ENCODE measurements around the gene ZNF205. TPM values are rescaled to one million over a fixed set of nuclear protein-coding genes. Genes with fewer than 3 reads are reported as not detected.

Gene ZNF205
- total RNA-seq, 1 donor from 2014 or later = 16.7 TPM

DNA sequence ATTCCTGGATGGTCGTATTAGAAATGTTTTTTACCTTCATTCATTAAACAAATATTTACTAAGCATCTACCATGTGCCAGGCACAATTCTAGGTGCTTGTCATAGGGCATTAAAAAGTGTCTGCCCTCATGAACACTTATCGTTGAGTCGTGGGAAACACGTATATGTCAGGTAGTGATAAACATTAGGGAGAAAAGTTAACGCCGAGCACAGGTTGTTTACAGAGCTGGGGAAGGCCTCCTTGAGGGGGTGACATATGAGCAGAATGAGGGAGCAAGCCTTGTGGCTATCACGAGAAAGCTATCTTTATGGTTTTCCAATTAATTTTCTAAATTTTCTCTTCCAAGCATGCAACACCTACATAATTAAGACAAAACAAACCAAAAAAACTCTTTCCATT is 21.5 kb downstream of the ZNF205 start:
- TF ChIP-seq, protein P1, sequence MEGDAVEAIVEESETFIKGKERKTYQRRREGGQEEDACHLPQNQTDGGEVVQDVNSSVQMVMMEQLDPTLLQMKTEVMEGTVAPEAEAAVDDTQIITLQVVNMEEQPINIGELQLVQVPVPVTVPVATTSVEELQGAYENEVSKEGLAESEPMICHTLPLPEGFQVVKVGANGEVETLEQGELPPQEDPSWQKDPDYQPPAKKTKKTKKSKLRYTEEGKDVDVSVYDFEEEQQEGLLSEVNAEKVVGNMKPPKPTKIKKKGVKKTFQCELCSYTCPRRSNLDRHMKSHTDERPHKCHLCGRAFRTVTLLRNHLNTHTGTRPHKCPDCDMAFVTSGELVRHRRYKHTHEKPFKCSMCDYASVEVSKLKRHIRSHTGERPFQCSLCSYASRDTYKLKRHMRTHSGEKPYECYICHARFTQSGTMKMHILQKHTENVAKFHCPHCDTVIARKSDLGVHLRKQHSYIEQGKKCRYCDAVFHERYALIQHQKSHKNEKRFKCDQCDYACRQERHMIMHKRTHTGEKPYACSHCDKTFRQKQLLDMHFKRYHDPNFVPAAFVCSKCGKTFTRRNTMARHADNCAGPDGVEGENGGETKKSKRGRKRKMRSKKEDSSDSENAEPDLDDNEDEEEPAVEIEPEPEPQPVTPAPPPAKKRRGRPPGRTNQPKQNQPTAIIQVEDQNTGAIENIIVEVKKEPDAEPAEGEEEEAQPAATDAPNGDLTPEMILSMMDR (IDR thresholded peaks at IDR 0.05; ENCODE audit: unreplicated experiment) = no peak
- peaks cover 9% of the 10 kb centered on the region for H3K36me3 Mint-ChIP-seq
- no peak for DNase-seq (ENCODE audit: low spot score in 2 of 2, unreplicated experiment in 2 of 2)
- H3K9me3 Mint-ChIP-seq = no peaks in the 10 kb centered on the region
- peak overlapping the region; percentile 99 for H3K27ac Mint-ChIP-seq
- peak overlapping the region; percentile 100 for H3K4me3 Mint-ChIP-seq
- H3K4me1 Mint-ChIP-seq = peaks cover 30% of the 10 kb centered on the region
- no peaks in the 10 kb centered on the region for H3K27me3 Mint-ChIP-seq (ENCODE audit: low read depth)

DNA sequence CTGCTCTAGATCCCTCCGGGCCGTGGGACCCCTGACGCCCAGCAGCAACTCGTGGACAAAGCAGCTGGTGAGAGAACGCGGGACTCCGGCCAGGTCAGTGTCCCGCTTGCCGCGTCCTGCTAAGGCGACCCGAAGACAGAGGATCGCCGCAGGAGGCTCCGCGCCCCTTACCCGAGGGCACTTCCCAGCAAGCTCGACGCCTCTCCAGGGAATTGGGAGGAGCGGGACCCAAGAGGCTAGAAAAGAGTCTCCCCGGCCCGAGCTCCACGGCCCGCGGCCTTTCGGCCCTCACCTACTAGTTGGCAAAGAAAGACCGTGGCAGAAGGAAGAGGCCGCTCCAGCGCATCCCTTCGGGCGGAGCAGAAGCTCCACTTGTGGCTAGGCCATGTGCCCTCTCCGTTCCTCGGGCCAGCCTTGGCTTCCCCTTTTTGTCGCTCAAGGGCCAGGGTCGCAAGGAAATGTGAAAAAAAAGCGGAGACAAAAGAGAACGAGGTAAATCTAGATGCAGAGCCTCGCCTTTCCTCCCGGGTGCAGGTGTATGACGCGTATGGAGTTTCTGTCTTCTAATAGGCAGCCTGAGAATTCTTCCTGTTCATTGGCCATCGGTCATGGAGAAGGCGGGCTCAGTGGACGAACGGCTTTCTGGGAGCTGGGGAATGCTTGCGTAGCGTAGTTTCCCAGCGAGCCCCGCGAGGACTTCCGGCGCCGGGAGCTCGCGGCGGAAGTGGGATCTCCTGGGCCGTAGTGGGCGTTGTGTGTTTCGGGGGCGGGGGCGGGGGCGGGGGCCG is 22.1 kb downstream of the ZNF205 start, which contains the start of gene ZNF213:
ZNF213 (plus strand) TSS at position 692 of the 788 bp plus-strand sequence. CDS start 2,252 bp downstream, outside the sequence.
- TF ChIP-seq, protein P1 (IDR thresholded peaks at IDR 0.05; ENCODE audit: unreplicated experiment) = no peak
- peaks cover 25% of the 10 kb centered on the region for H3K4me1 Mint-ChIP-seq
- peak; percentile 81 to 88 for DNase-seq (ENCODE audit: low spot score in 2 of 2, unreplicated experiment in 2 of 2)
- H3K27me3 Mint-ChIP-seq (ENCODE audit: low read depth) = no peaks in the 10 kb centered on the region
- peak within 1 kb of the TSS; percentile 99 for H3K27ac Mint-ChIP-seq
- peak within 1 kb of the TSS; percentile 100 for H3K4me3 Mint-ChIP-seq
- H3K9me3 Mint-ChIP-seq = no peaks in the 10 kb centered on the region
- H3K36me3 Mint-ChIP-seq = peaks cover 12% of the 10 kb centered on the region

DNA sequence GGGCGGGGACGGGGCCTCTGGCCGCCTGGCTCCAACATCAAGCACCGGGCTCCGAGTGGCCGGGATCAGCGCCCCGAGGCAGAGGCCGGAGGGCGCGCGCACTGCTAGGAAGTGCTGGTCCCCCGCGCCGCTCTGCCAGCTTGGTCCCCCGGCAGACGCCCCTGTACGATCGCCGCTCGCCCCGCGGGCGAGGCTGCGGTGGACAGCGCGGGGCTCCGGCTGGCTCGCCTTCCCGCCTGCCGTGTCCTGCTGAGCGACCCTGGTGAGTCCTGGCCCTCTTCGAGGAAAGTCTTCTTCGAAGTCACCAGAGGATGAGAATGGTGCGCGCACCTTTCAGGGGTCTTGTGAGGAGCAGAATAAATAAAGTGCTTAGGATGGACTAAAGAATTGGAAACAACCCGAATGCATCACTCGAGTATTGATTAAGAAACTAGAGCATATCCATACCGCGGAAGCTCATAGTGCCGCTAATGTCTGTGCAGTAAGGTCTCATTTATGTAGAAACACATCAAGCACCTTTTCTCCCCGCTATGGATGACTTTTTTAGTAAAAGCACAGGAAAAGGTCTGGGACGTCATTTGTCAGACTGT is 22.8 kb downstream of the ZNF205 start:
- H3K27me3 Mint-ChIP-seq (ENCODE audit: low read depth) = no peaks in the 10 kb centered on the region
- H3K4me1 Mint-ChIP-seq = peaks cover 22% of the 10 kb centered on the region
- peak overlapping the region; percentile 96 for H3K27ac Mint-ChIP-seq
- peak overlapping the region; percentile 100 for H3K4me3 Mint-ChIP-seq
- peaks cover 8% of the 10 kb centered on the region for H3K36me3 Mint-ChIP-seq
- DNase-seq (ENCODE audit: low spot score in 2 of 2, unreplicated experiment in 2 of 2) = peak in 1 of 2 experiments; percentile 73
- H3K9me3 Mint-ChIP-seq = no peaks in the 10 kb centered on the region
- TF ChIP-seq, protein P1 (IDR thresholded peaks at IDR 0.05; ENCODE audit: unreplicated experiment) = no peak

DNA sequence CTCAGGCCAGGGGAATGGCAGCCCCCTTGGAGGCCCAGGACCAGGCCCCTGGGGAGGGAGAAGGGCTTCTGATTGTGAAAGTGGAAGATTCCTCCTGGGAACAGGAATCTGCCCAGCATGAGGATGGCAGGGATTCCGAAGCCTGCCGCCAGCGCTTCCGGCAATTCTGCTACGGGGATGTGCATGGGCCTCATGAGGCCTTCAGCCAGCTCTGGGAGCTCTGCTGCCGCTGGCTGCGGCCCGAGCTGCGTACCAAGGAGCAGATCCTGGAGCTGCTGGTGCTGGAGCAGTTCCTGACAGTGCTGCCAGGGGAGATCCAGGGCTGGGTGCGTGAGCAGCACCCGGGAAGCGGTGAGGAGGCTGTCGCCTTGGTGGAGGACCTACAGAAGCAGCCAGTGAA is 24.9 kb downstream of the ZNF205 start:
- peaks cover 9% of the 10 kb centered on the region for H3K36me3 Mint-ChIP-seq
- TF ChIP-seq, protein P1 (IDR thresholded peaks at IDR 0.05; ENCODE audit: unreplicated experiment) = no peak
- H3K4me1 Mint-ChIP-seq = peaks cover 19% of the 10 kb centered on the region
- no peaks in the 10 kb centered on the region for H3K27me3 Mint-ChIP-seq (ENCODE audit: low read depth)
- no peak for DNase-seq (ENCODE audit: low spot score in 2 of 2, unreplicated experiment in 2 of 2)
- no peaks in the 10 kb centered on the region for H3K9me3 Mint-ChIP-seq
- no peak overlapping the region for H3K4me3 Mint-ChIP-seq
- no peak overlapping the region for H3K27ac Mint-ChIP-seq

DNA sequence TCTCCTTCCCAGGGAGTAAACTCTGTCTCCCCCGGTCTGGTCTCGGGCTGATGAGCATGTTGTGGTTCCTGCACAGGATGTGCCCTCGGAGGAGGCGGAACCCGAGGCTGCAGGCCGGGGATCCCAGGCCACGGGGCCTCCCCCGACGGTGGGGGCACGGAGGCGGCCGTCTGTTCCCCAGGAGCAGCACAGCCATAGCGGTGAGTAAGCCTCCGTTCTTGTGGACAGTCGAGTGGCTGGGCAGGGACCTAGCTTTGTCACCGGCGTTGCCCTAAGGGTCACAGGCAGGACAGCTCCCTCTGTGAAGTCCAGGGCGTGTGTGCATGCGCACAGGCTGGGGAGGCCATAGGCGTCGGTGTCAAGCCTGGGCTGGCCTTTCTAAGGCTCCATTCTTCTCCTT is 26.0 kb downstream of the ZNF205 start:
- Mint-ChIP-seq H3K27me3 (ENCODE audit: low read depth) (no peaks in the 10 kb centered on the region), H3K9me3 (no peaks in the 10 kb centered on the region), H3K4me1 (peaks cover 15% of the 10 kb centered on the region), H3K4me3 (no peak overlapping the region), H3K27ac (no peak overlapping the region), H3K36me3 (peaks cover 14% of the 10 kb centered on the region)
- DNase-seq (ENCODE audit: low spot score in 2 of 2, unreplicated experiment in 2 of 2) = no peak
- TF ChIP-seq, protein P1 (IDR thresholded peaks at IDR 0.05; ENCODE audit: unreplicated experiment) = no peak
